Measurements from ENCODE around the gene SNAI3.
"Not testable (repeated sequence)": the region's sequence is repeated elsewhere in the genome, so short reads cannot be mapped to it uniquely, and the experiment has no call there.

Gene SNAI3

DNA sequence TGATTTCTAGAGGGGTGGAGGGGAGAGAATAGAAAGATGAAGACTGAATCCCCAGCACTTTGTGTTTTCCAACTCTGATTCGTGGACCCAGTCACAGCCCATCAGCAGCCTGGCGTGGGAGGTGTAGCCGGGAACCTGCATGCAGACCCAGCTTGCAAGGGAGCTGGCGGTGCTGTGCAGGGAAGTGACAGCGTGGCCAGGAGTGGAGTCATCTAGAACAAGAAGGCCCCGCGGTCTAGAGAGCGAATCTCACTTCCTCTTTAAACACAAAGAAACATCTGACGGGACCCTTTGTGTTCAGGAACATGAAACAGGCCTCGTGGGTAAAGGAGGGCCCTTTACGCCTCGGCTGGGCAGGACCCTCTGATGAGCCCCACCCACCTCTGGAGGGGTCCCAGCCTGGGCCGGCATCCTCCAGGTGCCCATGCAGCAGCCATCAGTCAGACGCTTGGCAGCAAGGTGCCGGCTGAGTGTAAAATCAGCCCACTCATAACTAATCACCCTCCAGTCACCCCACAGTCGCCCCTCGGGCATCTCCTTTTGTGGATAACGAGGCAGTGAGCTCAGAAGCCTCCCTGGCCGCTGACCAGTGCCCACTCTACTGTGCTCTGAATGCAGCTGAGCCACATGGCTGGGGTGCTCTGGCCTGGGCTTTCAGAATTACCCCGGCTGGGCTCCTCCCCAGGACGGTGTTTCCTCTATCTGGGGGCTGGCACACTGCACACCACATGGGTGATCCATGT, 4.4 kb downstream of the SNAI3 start:
- H3K4me3 ChIP-seq (ENCODE audit: low read length), result peak overlapping the region; percentile 2; the same call in 1 of the 2 replicates
- no peak for TF ChIP-seq ZNF274 (IDR thresholded peaks at IDR 0.05; ENCODE audit: low read depth, low read length)

DNA sequence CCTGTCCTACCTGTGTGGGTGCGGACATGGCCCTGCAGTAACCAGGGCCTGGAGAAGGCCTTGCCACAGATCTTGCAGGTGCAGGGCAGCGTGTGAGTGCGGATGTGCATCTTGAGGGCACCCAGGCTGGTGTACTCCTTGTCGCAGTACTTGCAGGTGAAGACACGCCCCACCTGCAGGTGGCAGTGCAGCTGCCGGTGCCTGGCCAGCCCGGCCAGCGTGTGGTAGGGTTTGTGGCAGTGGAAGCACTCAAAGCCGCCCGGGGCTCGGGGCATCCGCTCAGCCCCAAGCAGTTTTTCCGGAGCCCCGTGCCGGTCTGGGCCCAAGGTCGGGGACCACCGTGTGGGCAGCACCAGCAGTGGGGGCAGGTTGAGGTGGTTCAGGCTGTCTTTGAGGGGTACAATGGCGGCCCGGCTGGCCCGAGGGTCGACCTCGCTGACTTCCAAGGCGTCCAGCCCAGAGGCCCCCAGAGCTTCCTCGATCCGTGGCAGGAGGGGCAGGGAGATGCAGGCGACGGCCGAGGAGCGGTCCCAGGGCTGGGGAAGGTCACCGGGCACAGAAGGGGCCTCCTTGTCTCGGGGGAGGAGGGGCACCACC, 5.1 kb downstream of the SNAI3 start:
- no peak for TF ChIP-seq ZNF274 (IDR thresholded peaks at IDR 0.05; ENCODE audit: low read depth, low read length)
- H3K4me3 ChIP-seq (ENCODE audit: low read length), result peak overlapping the region; percentile 2; the same call in 1 of the 2 replicates

DNA sequence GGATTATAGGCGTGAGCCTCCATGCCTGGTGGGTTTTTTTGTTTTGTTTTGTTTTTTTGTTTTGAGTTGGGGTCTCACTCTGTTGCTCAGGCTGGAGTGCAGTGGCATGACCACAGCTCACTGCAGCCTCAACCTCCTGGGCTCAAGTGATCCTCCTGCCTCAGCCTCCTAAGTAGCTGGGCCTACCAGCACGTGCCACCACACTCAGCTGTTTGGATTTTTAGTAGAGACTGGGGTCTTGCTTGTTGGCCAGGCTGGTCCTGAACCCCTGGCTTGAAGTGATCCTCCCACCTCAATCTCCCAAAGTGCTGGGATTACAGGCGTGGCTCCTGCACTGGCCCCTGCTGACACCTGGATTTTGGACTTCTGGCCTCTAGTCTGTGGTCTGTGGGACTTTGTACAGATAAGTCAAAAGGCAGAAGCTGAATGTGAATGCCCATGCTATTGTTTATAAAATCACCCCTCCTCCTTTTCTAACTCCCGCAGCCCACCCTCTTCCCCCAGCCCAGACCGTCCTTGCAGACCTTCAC, 5.7 kb downstream of the SNAI3 start:
- no peak for TF ChIP-seq ZNF274 (IDR thresholded peaks at IDR 0.05; ENCODE audit: low read depth, low read length)
- no peak overlapping the region for H3K4me3 ChIP-seq (ENCODE audit: low read length)

DNA sequence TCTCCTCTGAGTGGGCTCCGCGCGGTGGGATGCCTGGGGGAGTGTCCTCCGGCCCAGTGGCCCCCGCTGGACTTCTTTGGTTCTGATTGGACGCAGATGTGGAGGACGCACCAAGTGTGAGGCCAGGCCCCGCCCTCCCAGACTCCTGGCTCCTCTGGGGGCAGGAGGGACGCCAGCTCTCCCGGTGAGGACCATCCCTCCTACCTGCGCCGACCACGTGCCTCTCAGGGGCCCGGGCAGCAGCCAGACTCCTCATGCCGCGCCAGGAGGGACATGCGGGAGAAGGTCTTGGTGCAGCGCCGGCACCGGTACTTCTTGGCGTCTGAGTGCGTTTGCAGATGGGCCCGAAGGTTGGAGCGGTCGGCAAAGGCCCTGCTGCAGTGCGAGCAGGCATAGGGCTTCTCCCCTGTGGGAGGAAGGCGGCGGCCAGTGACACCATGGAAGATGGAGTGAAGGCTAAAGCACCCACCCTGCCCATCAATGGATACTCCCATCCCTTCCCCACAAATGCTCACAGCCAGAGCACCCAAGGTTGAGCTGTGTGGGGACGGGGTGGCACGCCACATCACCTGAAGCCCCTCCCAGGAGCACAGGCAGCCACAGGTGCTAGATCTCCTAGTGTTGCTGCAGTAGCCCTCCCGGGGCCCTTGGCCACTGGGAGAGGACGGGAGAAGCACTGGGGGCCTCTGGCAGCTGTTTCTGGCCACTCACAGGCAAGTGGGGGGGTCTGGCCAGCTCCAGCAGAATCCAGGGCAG, 7.9 kb downstream of the SNAI3 start:
- no peak for TF ChIP-seq ZNF274 (IDR thresholded peaks at IDR 0.05; ENCODE audit: low read depth, low read length)
- no peak overlapping the region for H3K4me3 ChIP-seq (ENCODE audit: low read length)

DNA sequence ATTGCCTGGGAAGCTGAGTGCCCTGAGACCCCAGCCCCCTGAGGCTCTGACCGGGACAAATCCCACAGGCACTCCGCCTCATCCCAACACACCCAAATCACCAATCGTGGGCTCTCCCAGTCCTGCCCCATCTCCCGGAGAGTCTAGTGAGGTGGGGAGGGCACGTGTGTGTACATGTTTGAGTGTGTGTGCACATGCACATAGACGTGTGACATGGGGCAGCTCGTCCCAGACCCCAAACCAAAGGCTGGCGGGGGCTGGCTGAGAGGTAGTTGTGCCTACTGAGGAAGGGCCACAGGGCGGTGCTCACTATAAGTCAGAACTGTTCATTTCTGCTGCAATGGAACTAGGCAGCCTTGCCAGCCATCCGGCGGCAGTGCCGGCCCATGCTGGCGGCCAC, 8.6 kb downstream of the SNAI3 start:
- no peak overlapping the region for H3K4me3 ChIP-seq (ENCODE audit: low read length)
- no peak for TF ChIP-seq ZNF274 (IDR thresholded peaks at IDR 0.05; ENCODE audit: low read depth, low read length)

DNA sequence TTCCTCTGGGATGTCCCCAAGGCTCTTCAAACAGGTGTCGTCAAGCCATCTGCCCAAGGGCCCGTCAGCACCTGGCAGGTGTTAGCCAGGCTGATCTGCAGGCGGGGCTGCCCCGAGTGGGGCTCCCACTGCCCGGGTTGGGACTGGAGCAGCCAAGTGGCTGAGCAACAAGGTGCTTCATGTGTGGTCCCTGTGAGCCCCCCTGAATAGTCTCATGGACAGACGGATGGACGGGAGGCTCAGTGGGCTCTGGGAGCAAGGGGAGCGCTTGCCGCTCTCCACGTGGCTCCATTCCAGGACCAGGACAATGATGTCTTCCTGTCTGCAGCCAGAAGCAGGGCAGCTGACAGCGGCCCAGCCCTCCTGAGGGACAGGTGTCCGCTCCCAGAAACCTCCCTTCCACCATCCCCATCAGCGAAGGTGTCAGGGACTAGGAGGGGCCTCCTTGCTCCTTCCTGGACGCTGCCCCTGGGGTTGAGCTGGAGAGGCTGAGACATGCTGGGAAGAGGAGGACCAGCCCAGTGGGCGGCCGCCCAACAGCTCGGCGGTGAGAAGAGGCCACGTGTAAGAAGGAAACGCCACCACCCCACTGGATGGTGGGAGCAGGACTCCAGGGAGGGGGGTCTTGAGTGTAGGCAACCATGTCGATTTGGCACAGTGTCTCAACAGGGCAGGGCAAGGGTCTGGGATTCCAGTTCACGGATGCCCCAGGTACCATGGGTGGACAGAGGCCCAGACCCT, 9.6 kb downstream of the SNAI3 start:
- no peak for TF ChIP-seq ZNF274 (IDR thresholded peaks at IDR 0.05; ENCODE audit: low read depth, low read length)
- no peak overlapping the region for H3K4me3 ChIP-seq (ENCODE audit: low read length)

DNA sequence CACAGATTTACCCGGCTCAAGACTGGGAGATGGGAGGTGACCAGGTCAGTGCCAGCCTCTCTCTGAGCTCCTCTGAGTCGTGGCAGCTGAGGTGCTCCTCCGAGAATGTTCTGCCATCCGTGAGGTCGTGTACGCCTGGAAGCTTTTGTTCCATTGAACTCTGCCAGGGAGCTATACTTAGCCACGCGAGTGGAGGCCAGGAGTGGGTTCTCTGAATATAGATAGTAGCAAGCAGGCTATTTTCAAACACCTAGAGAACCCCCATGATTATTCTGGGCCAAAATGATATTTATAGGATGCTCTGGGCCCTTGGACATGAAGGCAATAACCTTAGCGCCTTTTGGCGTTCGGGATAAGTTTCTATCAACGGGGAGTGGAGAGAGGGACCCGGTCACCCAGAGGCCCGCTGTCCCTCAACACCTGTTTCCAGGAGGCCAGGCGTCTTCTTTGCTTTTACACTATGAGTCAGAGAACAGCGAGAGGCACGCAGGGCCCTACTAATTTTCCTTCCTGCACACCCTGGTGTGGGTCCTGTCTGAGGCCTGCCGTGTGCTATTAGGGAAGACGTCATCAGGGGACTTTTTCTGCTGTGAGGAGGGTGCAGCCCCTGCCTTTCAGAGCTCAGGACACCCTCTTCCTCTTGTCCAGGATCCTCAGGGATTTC, 12.5 kb downstream of the SNAI3 start:
- no peak overlapping the region for H3K4me3 ChIP-seq (ENCODE audit: low read length)
- no peak for TF ChIP-seq ZNF274 (IDR thresholded peaks at IDR 0.05; ENCODE audit: low read depth, low read length)

DNA sequence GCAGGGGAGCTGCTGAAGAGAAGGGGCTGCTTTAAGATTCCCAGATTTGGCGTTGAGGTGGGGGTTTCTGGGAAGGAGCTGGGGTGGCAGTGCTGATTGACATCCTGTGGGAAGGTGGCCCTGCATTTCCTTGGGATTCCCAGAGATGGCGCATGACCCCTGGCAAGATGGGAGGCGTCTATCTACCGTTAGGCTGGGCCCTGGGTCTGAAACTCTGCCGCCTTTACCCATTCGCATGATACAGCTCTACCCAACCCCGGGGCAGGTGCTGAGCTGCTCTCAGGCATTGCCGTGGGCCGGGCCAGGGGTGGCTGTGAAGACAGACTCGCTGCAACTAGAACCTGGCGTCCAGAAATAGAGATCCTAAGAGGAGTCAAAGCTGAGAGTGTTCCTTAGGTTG, 13.5 kb downstream of the SNAI3 start:
- TF ChIP-seq ZNF274 (IDR thresholded peaks at IDR 0.05; ENCODE audit: low read depth, low read length), result no peak
- H3K4me3 ChIP-seq (ENCODE audit: low read length), result no peak overlapping the region

DNA sequence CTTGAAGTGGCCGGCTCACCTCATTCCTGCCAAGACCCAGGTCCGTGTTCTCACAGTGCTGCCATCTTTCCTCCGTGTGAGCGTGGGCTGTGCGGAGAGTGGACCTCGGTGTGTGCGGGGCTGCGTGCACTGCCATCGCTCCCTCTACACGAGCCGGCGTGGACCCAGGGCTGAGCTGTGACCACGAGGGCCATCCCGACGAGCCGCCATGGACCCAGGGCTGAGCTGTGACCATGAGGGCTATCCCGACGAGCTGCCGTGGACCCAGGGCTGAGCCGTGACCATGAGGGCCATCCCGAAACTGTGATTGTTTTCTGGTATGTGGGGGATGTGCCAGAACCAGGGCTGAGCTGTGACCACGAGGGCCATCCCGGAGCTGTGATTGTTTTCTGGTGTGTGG, 14.5 kb downstream of the SNAI3 start:
- no peak for TF ChIP-seq ZNF274 (IDR thresholded peaks at IDR 0.05; ENCODE audit: low read depth, low read length)
- no peak overlapping the region for H3K4me3 ChIP-seq (ENCODE audit: low read length)

DNA sequence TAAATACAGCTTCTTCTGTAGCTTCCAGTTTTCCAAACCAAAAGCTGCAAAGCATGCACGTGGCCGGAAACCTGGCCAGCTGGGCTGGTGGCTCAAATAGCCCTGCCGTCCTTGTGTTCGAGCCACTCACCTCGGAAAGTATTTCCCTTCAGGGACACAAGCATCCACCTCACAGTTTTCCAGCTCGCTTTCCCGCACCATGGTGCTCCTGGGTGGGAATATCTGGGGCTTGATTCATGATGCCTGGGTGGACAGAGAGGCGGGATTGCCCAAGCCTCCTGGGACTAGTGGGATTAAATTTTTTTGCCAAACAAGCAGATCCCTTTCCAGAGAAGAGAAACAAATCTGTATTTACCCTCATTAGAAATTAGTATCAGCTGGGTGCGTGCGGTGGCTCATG, 16.3 kb downstream of the SNAI3 start:
- TF ChIP-seq ZNF274 (IDR thresholded peaks at IDR 0.05; ENCODE audit: low read depth, low read length), result no peak
- H3K4me3 ChIP-seq (ENCODE audit: low read length), result no peak overlapping the region

DNA sequence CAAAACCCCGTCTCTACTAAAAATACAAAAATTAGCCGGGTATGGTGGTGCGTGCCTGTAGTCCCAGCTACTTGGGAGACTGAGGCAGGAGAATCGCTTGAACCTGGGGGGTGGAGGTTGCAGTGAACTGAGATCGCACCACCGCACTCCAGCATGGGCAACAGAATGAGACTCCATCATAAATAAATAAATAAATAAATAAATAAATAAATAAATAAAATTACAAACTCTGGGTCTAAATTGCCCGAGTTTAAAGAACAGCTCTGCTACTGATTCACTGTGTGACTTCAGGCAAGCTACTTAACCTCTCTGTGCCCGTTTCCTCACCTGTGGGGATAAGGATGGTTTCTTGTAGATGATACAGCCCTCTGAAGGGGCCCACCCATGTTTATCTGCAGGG, 16.8 kb downstream of the SNAI3 start:
- H3K4me3 ChIP-seq (ENCODE audit: low read length), result not testable (repeated sequence)

DNA sequence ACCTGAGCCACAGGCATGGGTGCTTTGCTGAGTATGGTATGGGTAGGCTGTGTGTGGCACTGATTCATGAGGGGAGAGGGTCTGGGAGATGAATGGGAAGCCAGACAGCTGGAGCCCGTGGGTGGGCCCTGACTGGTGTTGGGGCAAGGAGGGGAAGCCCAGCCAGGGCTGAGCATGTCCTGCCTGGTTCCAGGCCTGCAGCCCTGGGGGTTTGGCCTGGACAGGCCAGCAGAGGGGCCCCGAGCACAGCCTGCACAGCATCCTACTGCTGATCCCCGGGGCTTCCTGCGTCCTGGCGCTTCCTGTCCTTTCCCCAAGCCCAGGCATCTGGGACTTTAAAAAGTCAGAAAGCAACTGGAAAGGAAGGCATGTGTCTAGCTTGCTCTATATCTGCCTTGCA, 18.8 kb downstream of the SNAI3 start:
- TF ChIP-seq ZNF274 (IDR thresholded peaks at IDR 0.05; ENCODE audit: low read depth, low read length), result no peak

DNA sequence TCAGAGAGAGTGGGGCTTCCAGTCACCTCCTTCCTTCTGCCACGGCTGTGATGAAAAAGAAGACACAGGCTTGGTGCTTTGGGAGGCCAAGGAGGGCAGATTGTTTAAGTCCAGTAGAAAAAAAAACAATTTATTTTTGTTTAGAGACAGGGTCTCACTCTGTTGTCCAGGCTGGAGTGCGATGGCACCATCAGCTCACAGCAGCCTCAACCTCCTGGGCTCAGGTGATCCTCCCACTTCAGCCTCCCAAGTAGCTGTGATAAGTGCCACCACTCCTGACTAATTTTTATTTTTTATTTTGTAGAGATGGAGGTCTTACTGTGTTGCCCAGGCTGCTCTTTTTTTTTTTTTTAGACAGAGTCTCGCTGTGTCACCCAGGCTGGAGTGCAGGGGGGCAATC, 20.7 kb downstream of the SNAI3 start:
- H3K4me3 ChIP-seq (ENCODE audit: low read length), result no peak overlapping the region
- no peak for TF ChIP-seq ZNF274 (IDR thresholded peaks at IDR 0.05; ENCODE audit: low read depth, low read length)

More for the DNA sequence above, 18.8 kb downstream of the SNAI3 start:
- no peak overlapping the region for H3K4me3 ChIP-seq (ENCODE audit: low read length)

DNA sequence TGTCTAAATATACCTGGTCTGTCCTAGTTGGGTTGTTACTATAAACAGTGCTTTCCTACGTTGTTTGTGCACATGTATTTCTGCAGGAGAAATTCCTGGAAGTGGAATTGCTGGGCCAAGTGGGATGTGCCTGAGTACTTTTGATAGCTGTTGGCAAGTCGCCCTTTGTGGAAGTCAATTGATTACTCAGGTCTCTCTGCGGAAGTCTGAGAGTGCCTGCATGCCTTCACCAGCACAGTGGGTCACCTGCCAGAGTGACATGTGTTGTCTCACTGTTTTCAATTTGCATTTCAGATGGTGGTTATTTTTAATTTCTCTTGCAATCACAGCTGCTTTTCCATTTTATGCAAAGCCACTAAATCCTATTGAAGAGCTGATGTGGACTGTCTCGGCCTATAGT, 21.2 kb downstream of the SNAI3 start:
- H3K4me3 ChIP-seq (ENCODE audit: low read length), result no peak overlapping the region
- TF ChIP-seq ZNF274 (IDR thresholded peaks at IDR 0.05; ENCODE audit: low read depth, low read length), result no peak

All from GM08714 (cell line).